ENCODE results near the gene CMTM2.
"Not testable (repeated sequence)": the region's sequence is repeated elsewhere in the genome, so short reads cannot be mapped to it uniquely, and the experiment has no call there.

The CMTM2 gene

GRCh38 chr16:66588981-66589713 is 9.9 kb downstream of the CMTM2 start:
- H3K27ac Mint-ChIP-seq, result peak overlapping the region; percentile 4

GRCh38 chr16:66590322-66590721 is 11.1 kb downstream of the CMTM2 start:
- Mint-ChIP-seq H3K4me3 (peak overlapping the region; percentile 70), H3K27me3 (peaks cover 3% of the 10 kb centered on the region), H3K36me3 (ENCODE audit: low read depth) (no peaks in the 10 kb centered on the region), H3K27ac (peak overlapping the region; percentile 46), H3K4me1 (ENCODE audit: low read depth) (peaks cover 40% of the 10 kb centered on the region), H3K9me3 (no peaks in the 10 kb centered on the region)

More at GRCh38 chr16:66588981-66589713, 9.9 kb downstream of the CMTM2 start:
- Mint-ChIP-seq H3K27me3 (peaks cover 3% of the 10 kb centered on the region), H3K4me3 (peak overlapping the region; percentile 70), H3K4me1 (ENCODE audit: low read depth) (peaks cover 40% of the 10 kb centered on the region), H3K36me3 (ENCODE audit: low read depth) (no peaks in the 10 kb centered on the region), H3K9me3 (no peaks in the 10 kb centered on the region)

GRCh38 chr16:66591018-66591417 is 11.8 kb downstream of the CMTM2 start:
- no peaks in the 10 kb centered on the region for H3K36me3 Mint-ChIP-seq (ENCODE audit: low read depth)
- peaks cover 36% of the 10 kb centered on the region for H3K4me1 Mint-ChIP-seq (ENCODE audit: low read depth)
- no peaks in the 10 kb centered on the region for H3K9me3 Mint-ChIP-seq
- H3K27ac Mint-ChIP-seq, result no peak overlapping the region
- peaks cover 3% of the 10 kb centered on the region for H3K27me3 Mint-ChIP-seq
- H3K4me3 Mint-ChIP-seq, result peak overlapping the region; percentile 70

- no peak overlapping the region for H3K4me3 Mint-ChIP-seq
- H3K27ac Mint-ChIP-seq, result no peak overlapping the region
- peaks cover 41% of the 10 kb centered on the region for H3K4me1 Mint-ChIP-seq (ENCODE audit: low read depth)
- H3K9me3 Mint-ChIP-seq, result no peaks in the 10 kb centered on the region
- H3K27me3 Mint-ChIP-seq, result peaks cover 3% of the 10 kb centered on the region
- no peaks in the 10 kb centered on the region for H3K36me3 Mint-ChIP-seq (ENCODE audit: low read depth)
These were observed 13.0 kb downstream of the CMTM2 start for GRCh38 chr16:66592241-66592640.

- H3K4me1 Mint-ChIP-seq (ENCODE audit: low read depth), result peaks cover 40% of the 10 kb centered on the region
These were observed 13.6 kb downstream of the CMTM2 start for GRCh38 chr16:66592814-66593213.

GRCh38 chr16:66594739-66595138 is 15.5 kb downstream of the CMTM2 start:
- H3K4me1 Mint-ChIP-seq (ENCODE audit: low read depth), result peaks cover 34% of the 10 kb centered on the region
- no peaks in the 10 kb centered on the region for H3K9me3 Mint-ChIP-seq
- H3K4me3 Mint-ChIP-seq, result no peak overlapping the region
- no peaks in the 10 kb centered on the region for H3K36me3 Mint-ChIP-seq (ENCODE audit: low read depth)
- no peak overlapping the region for H3K27ac Mint-ChIP-seq
- H3K27me3 Mint-ChIP-seq, result peaks cover 3% of the 10 kb centered on the region

More at GRCh38 chr16:66592814-66593213, 13.6 kb downstream of the CMTM2 start:
- Mint-ChIP-seq H3K27me3 (peaks cover 3% of the 10 kb centered on the region), H3K9me3 (no peaks in the 10 kb centered on the region), H3K27ac (no peak overlapping the region), H3K36me3 (ENCODE audit: low read depth) (no peaks in the 10 kb centered on the region), H3K4me3 (no peak overlapping the region)

GRCh38 chr16:66596559-66596958 is 17.3 kb downstream of the CMTM2 start:
- not testable (repeated sequence) for H3K9me3 Mint-ChIP-seq; H3K4me3 Mint-ChIP-seq; H3K36me3 Mint-ChIP-seq (ENCODE audit: low read depth); H3K27me3 Mint-ChIP-seq
- peak overlapping the region; percentile 49 for H3K27ac Mint-ChIP-seq
- H3K4me1 Mint-ChIP-seq (ENCODE audit: low read depth), result peaks cover 24% of the 10 kb centered on the region

GRCh38 chr16:66596986-66597848 is 18.0 kb downstream of the CMTM2 start:
- Mint-ChIP-seq H3K9me3 (peaks cover 3% of the 10 kb centered on the region), H3K27ac (no peak overlapping the region), H3K4me1 (ENCODE audit: low read depth) (peaks cover 24% of the 10 kb centered on the region), H3K4me3 (no peak overlapping the region), H3K27me3 (no peaks in the 10 kb centered on the region), H3K36me3 (ENCODE audit: low read depth) (peaks cover 5% of the 10 kb centered on the region)

GRCh38 chr16:66598111-66598510 is 18.8 kb downstream of the CMTM2 start:
- H3K4me1 Mint-ChIP-seq (ENCODE audit: low read depth), result peaks cover 29% of the 10 kb centered on the region
- no peak overlapping the region for H3K27ac Mint-ChIP-seq
- peaks cover 3% of the 10 kb centered on the region for H3K9me3 Mint-ChIP-seq
- peaks cover 5% of the 10 kb centered on the region for H3K36me3 Mint-ChIP-seq (ENCODE audit: low read depth)
- no peaks in the 10 kb centered on the region for H3K27me3 Mint-ChIP-seq
- no peak overlapping the region for H3K4me3 Mint-ChIP-seq

GRCh38 chr16:66599726-66600125 is 20.5 kb downstream of the CMTM2 start:
- Mint-ChIP-seq H3K27ac (no peak overlapping the region), H3K9me3 (peaks cover 3% of the 10 kb centered on the region), H3K4me1 (ENCODE audit: low read depth) (peaks cover 36% of the 10 kb centered on the region), H3K27me3 (no peaks in the 10 kb centered on the region), H3K4me3 (no peak overlapping the region), H3K36me3 (ENCODE audit: low read depth) (peaks cover 5% of the 10 kb centered on the region)

- no peak overlapping the region for H3K27ac Mint-ChIP-seq
- H3K36me3 Mint-ChIP-seq (ENCODE audit: low read depth), result peaks cover 5% of the 10 kb centered on the region
- H3K9me3 Mint-ChIP-seq, result peaks cover 3% of the 10 kb centered on the region
- H3K27me3 Mint-ChIP-seq, result no peaks in the 10 kb centered on the region
- H3K4me3 Mint-ChIP-seq, result no peak overlapping the region
- H3K4me1 Mint-ChIP-seq (ENCODE audit: low read depth), result peaks cover 36% of the 10 kb centered on the region
These were observed 21.2 kb downstream of the CMTM2 start for GRCh38 chr16:66600477-66600876.

GRCh38 chr16:66601471-66601870 is 22.2 kb downstream of the CMTM2 start:
- peaks cover 3% of the 10 kb centered on the region for H3K9me3 Mint-ChIP-seq
- H3K4me3 Mint-ChIP-seq, result no peak overlapping the region
- H3K36me3 Mint-ChIP-seq (ENCODE audit: low read depth), result peaks cover 5% of the 10 kb centered on the region
- H3K27me3 Mint-ChIP-seq, result no peaks in the 10 kb centered on the region
- H3K27ac Mint-ChIP-seq, result no peak overlapping the region
- H3K4me1 Mint-ChIP-seq (ENCODE audit: low read depth), result peaks cover 44% of the 10 kb centered on the region

GRCh38 chr16:66603537-66604375 is 24.5 kb downstream of the CMTM2 start:
- H3K36me3 Mint-ChIP-seq (ENCODE audit: low read depth), result peaks cover 9% of the 10 kb centered on the region

GRCh38 chr16:66604376-66605176 is 25.3 kb downstream of the CMTM2 start, which contains the start of gene CMTM3:
Gene CMTM3 (plus strand): TSS chr16:66604704. CDS start chr16:66604806, 102 bp downstream.
- Mint-ChIP-seq H3K9me3 (peaks cover 3% of the 10 kb centered on the region), H3K36me3 (ENCODE audit: low read depth) (peaks cover 9% of the 10 kb centered on the region), H3K4me1 (ENCODE audit: low read depth) (peaks cover 46% of the 10 kb centered on the region), H3K27ac (peak within 1 kb of the TSS; percentile 89), H3K27me3 (no peaks in the 10 kb centered on the region), H3K4me3 (peak within 1 kb of the TSS; percentile 88)

More at GRCh38 chr16:66603537-66604375, 24.5 kb downstream of the CMTM2 start:
- Mint-ChIP-seq H3K27ac (peak overlapping the region; percentile 89), H3K27me3 (no peaks in the 10 kb centered on the region), H3K4me3 (peak overlapping the region; percentile 88), H3K9me3 (peaks cover 3% of the 10 kb centered on the region), H3K4me1 (ENCODE audit: low read depth) (peaks cover 46% of the 10 kb centered on the region)

Data from stimulated activated naive CD8-positive, alpha-beta T cell treated with anti-CD3 and anti-CD28 coated beads, Interleukin-15, Interleukin-2, amounts not matched to agents 100 ng/mL and 50 ng/mL, for 24 hours (primary cell).